ENCODE data around the gene EIF2AK3. TPM values are rescaled to one million over a fixed set of nuclear protein-coding genes. Genes with fewer than 3 reads are reported as not detected.

Gene EIF2AK3
- total and polyA plus RNA-seq, 2 of the 13 experiments (the other 11 are each of a cell fraction or from before 2014, with no cell fraction given): 10.3 to 30.6 TPM

- TF ChIP-seq ZFP36 (IDR thresholded peaks at IDR 0.05; ENCODE audit: borderline replicate concordance, low read depth, low read length, partially characterized antibody): no peak
- no peak for TF ChIP-seq SP4 (CRISPR knock-in tag; IDR thresholded peaks at IDR 0.05)
- no peak for TF ChIP-seq SNAI1 (CRISPR knock-in tag; IDR thresholded peaks at IDR 0.05; ENCODE audit: borderline replicate concordance)
- no peak for TF ChIP-seq SMAD3 (CRISPR knock-in tag; IDR thresholded peaks at IDR 0.05)
- no peak for TF ChIP-seq ZBTB7B (CRISPR knock-in tag; IDR thresholded peaks at IDR 0.05)
- no peak for TF ChIP-seq ZNF101 (CRISPR knock-in tag; IDR thresholded peaks at IDR 0.05; ENCODE audit: borderline replicate concordance, low read depth)
These were observed 10.2 kb upstream of the EIF2AK3 start (continued) for GRCh38 chr2:88637464-88637863.

GRCh38 chr2:88636026-88636425 lies 8.8 kb upstream of the EIF2AK3 start:
- 73% methylated on average over 1 of the region's 1 CpG for WGBS (ENCODE audit: low lambda C conversion rate)
- Histone ChIP-seq H3K4me1 (ENCODE audit: insufficient read depth, low read length) (peaks cover 20% of the 10 kb centered on the region), H3K4me2 (ENCODE audit: low read depth, low read length) (peak overlapping the region; percentile 1; the same call in 1 of the 2 replicates), H3K36me3 (replicated peaks in 1 of 2; ENCODE audit: control insufficient read depth in 1 of 2, insufficient read depth in 2 of 2, low read length in 2 of 2) (no peaks in the 10 kb centered on the region), H3K79me2 (ENCODE audit: insufficient read depth, low read length) (no peaks in the 10 kb centered on the region), H3K27ac (ENCODE audit: extremely low read length, insufficient read depth, low read length) (no peak overlapping the region), H3K27me3 (ENCODE audit: control insufficient read depth in 1 of 2, insufficient read depth in 2 of 2, low read length in 2 of 2) (no peaks in the 10 kb centered on the region; a peak in 2 of 5 replicates), H4K20me1 (ENCODE audit: insufficient read depth, low read length) (no peaks in the 10 kb centered on the region), H3K9me3 (ENCODE audit: low read length) (no peaks in the 10 kb centered on the region), H3K4me3 (replicated peaks in 1 of 3; ENCODE audit: insufficient read depth in 1 of 3, low read depth in 2 of 3, low read length in 3 of 3) (no peak overlapping the region), H2AFZ (ENCODE audit: low read length) (no peak overlapping the region), H3K9ac (ENCODE audit: insufficient read depth, low read depth, low read length) (no peak overlapping the region)
- ATAC-seq: peak; percentile 94
- CTCF ChIA-PET (ENCODE audit: low intra/inter-chr PET ratio, low total read pairs): no interaction called here
- intact Hi-C loops (cut with micrococcal nuclease; ENCODE audit: unreplicated experiment) (no loop called here), in situ Hi-C loops (cut with HindIII; ENCODE audit: extremely low pct_ligation_motif_present, low pct_unique_long_range_greater_than_20kb) (no loop called here)
- DNase-seq (ENCODE audit: low spot score): peak; percentile 73
- BruUV-seq (replicated peaks): no TSS peak
- no peak for FAIRE-seq
- POLR2A ChIA-PET: interaction anchor here (0.6 to 1.3 kb wide), 4 partner anchors 8 to 33 kb away, joined by 3 to 13 read pairs (median 3); partner anchors contain the start of gene EIF2AK3
- TF ChIP-seq TFAP4 (IDR thresholded peaks at IDR 0.05; ENCODE audit: borderline replicate concordance, low read depth) (no peak), ZNF224 (CRISPR knock-in tag; IDR thresholded peaks at IDR 0.05) (no peak), USF2 (IDR thresholded peaks at IDR 0.05; ENCODE audit: low read depth, low read length) (peak; percentile 75), USF2 (CRISPR knock-in tag; IDR thresholded peaks at IDR 0.05; ENCODE audit: borderline replicate concordance) (peak; percentile 52; the same call in 1 of the 2 replicates), HNF1B (CRISPR knock-in tag; IDR thresholded peaks at IDR 0.05) (no peak), ZNF205 (CRISPR knock-in tag; IDR thresholded peaks at IDR 0.05) (no peak), ETS1 (CRISPR knock-in tag; IDR thresholded peaks at IDR 0.05) (no peak), ZNF331 (CRISPR knock-in tag; IDR thresholded peaks at IDR 0.05) (0 out of 2 replicates have a peak, but pooled peaks have one; percentile 28), ARID2 (CRISPR knock-in tag; IDR thresholded peaks at IDR 0.05; ENCODE audit: borderline replicate concordance) (no peak), ZNF576 (CRISPR knock-in tag; IDR thresholded peaks at IDR 0.05) (no peak), ZNF713 (CRISPR knock-in tag; IDR thresholded peaks at IDR 0.05) (no peak), ZFX (CRISPR knock-in tag; IDR thresholded peaks at IDR 0.05; ENCODE audit: low read depth) (no peak), SALL1 (CRISPR knock-in tag; IDR thresholded peaks at IDR 0.05) (no peak)
